ENCODE measurements around the gene C13orf46. TPM values are rescaled to one million over a fixed set of nuclear protein-coding genes. Genes with fewer than 3 reads are reported as not detected.

Gene C13orf46
- polyA plus RNA-seq, 4 donors = 0.04 to 0.23 (median 0.14) TPM

- DNase-seq (ENCODE audit: low read depth in 4 of 4, low spot score in 3 of 4) = no peak
These were observed 1.2 kb downstream of the C13orf46 start for GRCh38 chr13:113972451-113973217.

- no peak for DNase-seq (ENCODE audit: low read depth in 4 of 4, low spot score in 3 of 4)
These were observed 2.2 kb downstream of the C13orf46 start for GRCh38 chr13:113971471-113972231.

- no peak for DNase-seq (ENCODE audit: low read depth in 4 of 4, low spot score in 3 of 4)
These were observed 2.9 kb downstream of the C13orf46 start for GRCh38 chr13:113970810-113971470.

DNA sequence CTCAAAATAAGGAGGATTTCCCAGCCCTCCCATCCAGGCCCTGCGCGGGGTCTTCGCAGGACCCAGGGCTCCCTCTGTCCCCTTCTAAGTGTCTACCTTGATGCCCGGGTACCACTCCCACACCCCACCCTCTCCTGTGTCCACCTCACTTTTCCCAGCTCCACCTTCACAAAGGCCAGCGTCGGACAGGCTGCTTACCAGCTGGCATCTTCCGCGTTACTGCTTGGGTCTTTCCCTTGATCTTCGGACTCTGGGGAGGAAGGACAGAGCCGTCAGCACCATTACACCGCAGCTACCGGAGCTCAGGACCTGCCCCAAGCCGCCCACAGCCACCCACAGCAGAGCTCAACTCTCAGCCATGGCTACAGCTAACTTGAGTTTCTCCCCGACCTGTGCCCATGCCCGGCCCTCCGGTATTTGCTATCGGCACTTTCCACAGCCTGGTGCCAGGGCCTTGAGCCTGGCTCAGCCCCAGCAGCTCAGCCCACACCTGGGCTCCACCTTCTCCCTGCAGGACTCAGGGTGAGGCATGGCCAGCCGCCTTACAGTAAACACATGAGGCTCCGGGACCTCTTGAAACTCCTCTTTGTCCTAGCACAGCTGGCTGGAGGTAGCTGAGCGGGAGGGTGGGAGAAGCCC, 3.8 kb downstream of the C13orf46 start:
- DNase-seq (ENCODE audit: low read depth in 4 of 4, low spot score in 3 of 4) = no peak

- DNase-seq (ENCODE audit: low read depth in 4 of 4, low spot score in 3 of 4) = no peak
These were observed 4.4 kb downstream of the C13orf46 start for GRCh38 chr13:113969311-113969972.

DNA sequence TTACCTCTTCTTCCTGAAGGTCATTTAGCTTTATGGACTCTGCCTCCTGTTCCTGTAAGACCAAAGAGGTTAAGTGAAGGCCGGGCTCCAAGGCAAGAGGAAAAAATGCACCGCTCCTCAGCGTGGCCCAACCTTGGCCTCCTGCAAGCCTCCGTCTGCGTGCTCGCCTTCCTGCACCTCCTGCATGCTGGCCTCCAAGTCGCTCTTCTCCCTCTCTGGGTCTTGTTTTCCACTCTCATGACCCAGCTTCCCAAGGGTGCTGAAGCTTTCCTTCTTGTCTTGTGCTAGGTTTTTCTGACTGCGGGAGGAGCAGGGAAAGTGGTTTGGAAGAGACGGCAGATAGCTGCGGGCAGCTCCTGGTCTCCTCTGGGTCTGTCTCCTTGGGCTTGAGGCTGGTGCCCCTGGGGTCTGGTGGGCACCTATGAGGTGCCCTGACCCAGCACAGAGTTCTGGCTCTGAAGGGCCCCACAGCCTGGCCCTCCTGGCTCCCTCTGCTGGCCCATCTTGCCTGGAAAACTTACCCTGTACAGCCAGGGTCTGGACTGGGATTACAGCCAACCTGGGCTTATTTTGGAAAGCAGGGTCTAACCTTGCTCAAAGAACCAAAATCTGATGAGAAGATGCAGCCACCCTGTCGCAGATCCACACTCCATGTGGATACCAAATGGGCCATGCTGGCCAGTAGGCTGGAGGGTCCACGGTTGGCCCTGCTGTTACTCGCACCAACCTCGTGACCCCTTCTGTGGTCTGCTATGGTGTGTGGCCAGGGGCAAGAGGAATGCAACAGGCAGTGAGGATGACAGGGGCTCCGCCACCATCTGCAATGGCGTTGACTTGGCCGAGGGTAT, 5.2 kb downstream of the C13orf46 start:
- no peak for DNase-seq (ENCODE audit: low read depth in 4 of 4, low spot score in 3 of 4)

DNA sequence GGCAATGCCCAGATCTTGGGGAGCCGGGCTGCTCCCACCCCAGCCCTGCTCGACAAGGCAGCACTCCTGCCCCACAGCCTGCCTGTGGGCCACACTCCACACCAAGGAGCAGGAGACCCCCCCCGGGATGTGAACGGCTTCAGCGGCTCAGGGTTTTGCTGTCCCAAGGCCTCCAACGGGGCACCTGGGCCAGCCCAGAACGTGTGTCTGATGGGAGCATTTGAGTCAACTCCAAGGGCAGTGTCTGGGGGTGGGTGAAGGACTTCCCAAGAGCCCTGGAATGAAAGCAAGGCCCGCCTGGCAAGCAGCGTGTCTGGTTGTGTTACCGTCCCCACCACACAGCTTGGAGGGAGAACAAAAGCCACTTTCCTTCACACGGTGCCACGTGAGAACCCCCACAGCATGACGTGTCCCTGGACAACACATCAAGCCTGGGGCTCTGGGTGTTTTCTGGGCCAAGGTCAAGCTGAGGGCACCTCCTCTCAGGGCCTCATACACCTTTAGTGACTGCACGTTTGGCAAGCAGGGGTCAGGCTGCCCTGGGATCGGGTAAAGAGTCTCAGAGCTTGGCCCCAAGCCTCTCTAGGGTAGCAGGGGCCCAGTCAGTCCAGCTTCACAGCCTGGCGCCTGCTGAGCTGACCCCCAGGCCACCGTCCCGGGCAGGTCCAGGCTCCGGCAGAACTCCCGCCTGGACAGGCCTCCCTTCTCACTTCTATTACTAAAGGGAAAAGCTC, 6.0 kb downstream of the C13orf46 start:
- DNase-seq (ENCODE audit: low read depth in 4 of 4, low spot score in 3 of 4) = no peak

DNA sequence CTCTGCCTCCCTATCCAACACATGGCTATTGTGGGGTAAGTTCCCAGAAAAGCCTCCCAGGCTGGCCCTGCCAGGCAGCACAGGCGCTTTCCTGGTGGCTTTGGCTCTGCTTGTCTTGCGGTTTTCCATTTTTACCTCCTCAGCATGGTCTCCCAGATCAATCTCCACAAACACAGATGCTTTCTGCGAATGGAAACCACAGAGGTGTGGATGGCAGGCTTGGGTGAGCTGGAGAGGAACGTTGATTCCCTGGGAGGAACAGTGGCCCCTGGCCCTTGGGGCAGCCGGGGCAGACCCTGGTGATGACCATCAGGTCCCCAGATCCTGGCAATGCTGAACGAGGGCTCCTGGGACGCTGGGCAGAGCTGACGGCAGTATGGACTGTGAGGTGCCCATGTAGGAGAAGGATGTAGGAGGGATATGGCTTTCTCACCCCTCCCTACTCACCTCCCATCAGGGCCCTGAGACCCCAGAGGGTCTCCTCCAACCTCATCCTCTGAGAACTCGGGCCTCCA, 6.6 kb downstream of the C13orf46 start:
- DNase-seq (ENCODE audit: low read depth in 4 of 4, low spot score in 3 of 4) = no peak

DNA sequence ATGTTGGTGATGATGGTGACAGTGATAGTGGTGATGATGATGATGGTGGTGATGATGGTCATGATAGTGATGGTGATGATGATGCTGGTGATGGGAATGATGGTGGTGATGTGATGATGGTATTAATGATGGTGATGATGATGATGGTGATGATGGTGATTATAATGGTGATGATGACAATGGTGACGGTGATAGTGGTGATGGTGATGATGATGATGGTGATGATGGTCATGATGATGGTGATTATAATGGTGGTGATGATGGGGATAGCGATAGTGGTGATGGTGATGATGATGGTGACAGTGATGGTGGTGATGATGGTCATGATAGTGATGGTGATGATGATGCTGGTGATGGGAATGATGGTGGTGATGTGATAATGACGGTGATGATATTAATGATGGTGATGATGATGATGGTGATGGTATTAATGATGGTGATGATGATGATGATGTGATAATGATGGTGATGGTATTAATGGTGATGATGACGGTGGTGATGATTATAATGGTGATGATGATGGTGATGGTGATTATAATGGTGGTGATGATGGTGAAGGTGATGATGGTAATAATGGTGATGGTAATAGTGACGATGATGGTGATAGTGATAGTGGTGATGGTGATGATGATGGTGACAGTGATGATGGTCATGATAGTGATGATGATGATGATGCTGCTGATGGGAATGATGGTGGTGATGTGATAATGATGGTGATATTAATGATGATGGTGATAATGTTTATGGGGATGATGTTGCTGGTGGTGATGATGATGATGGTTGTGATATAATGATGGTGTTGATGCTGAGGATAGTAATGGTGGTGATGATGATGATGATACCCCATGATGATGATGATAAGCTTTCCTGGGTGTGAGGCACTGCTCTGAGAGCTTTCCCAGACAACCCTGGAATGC, 7.7 kb downstream of the C13orf46 start:
- no peak for DNase-seq (ENCODE audit: low read depth in 4 of 4, low spot score in 3 of 4)

GRCh38 chr13:113965383-113965874, 8.4 kb downstream of the C13orf46 start:
- DNase-seq (ENCODE audit: low read depth in 4 of 4, low spot score in 3 of 4) = no peak

- DNase-seq (ENCODE audit: low read depth in 4 of 4, low spot score in 3 of 4) = no peak
These were observed 9.5 kb downstream of the C13orf46 start for GRCh38 chr13:113964251-113964995.

- DNase-seq (ENCODE audit: low read depth in 4 of 4, low spot score in 3 of 4) = no peak
These were observed 10.5 kb downstream of the C13orf46 start for GRCh38 chr13:113963376-113963775.

- no peak for DNase-seq (ENCODE audit: low read depth in 4 of 4, low spot score in 3 of 4)
These were observed 10.9 kb downstream of the C13orf46 start for GRCh38 chr13:113962975-113963374.

DNA sequence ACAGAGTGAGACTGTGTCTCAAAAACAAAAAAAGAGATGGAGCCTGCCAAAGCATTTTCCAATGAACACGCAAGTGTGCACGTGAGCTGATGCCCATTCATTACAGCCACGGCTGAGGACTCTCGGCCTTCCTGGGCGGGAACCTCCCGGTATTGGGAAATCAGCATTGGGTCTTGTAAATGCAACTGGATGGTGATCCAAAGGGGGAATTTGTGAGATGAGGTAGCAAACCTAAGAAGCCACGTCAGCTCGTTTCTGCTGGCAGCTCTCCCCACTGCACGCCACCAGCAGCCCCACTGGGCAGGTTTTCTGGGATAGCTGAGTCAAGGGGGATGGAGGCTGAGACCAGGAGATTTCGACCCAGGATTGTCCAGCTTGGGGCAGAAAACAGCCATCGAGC, 11.5 kb downstream of the C13orf46 start:
- no peak for DNase-seq (ENCODE audit: low read depth in 4 of 4, low spot score in 3 of 4)

DNA sequence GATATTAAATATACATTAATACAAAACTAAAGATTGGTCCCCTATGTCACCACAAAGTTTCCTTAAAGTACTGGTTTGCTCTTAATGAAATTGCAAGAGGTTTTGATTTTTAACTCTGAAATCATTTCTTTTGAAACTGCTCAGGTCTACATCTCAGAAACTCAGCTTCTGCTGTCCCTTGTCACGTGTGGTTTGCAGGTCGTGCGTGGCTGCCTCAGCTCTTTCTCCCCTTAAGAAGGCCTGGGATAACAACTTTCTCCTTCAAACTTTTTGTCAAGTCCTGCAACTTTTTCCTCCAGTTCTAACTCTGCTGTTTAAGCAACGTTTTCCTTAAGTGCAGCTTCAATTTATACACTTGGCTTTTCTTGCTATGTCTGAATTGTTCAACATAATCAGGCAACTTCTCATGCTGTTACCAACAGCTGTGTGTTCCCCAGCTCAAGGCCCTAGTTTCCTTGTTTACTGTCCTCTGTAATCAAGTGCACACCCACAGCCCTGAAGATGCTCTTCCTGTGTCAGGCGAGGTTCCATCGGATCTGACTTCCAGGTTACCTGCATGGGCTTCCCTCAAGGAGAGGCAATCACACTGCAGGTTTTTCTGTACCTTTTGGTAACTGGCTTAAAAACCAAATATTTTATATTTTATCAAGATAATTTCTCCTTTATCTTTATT, 13.5 kb downstream of the C13orf46 start:
- no peak for DNase-seq (ENCODE audit: low read depth in 4 of 4, low spot score in 3 of 4)

GRCh38 chr13:113959198-113959597, 14.7 kb downstream of the C13orf46 start:
- DNase-seq (ENCODE audit: low read depth in 4 of 4, low spot score in 3 of 4) = no peak

All from left renal pelvis (tissue), 4 donors.